Right ventricle myocardium superior (tissue), 1 donor: ENCODE data around the gene ECI1. TPM values are rescaled to one million over a fixed set of nuclear protein-coding genes. Genes with fewer than 3 reads are reported as not detected.
A peak's percentile ranks its signal among the peaks of the same experiment; 100 is the strongest.

Experiments used
- ATAC-seq: fragments of 200-7000 bp; cut with Tn5 transposase; one replicate; pipeline ENCODE4 v1.9.1; 2020; ENCODE audit warnings: mild to moderate bottlenecking; ENCODE audit not compliant: poor library complexity
- DNase-seq: peaks from one replicate; pipeline ENCODE4 v3.0.0-alpha.2; 2020
- intact Hi-C: fragments of 100-400 bp; cut with DNase I; formaldehyde crosslinking; loops from one replicate; pipeline ENCODE4 v1.11.2; 2022
- total RNA-seq: library from RNA; stranded (reverse); fragmentation: NEBNext Ultra II Directional; extraction: Animal tissue kit (Norgen Biotek cat#: 25700); gene quantifications from one replicate; pipeline ENCODE4 v1.2.1, GENCODE V29; 2021
- donor health status: DM: no; HTN: yes; CAD: no; lungs with severe emphysema.

Gene ECI1
- total RNA-seq, 1 donor from 2014 or later, result 215 TPM

DNA sequence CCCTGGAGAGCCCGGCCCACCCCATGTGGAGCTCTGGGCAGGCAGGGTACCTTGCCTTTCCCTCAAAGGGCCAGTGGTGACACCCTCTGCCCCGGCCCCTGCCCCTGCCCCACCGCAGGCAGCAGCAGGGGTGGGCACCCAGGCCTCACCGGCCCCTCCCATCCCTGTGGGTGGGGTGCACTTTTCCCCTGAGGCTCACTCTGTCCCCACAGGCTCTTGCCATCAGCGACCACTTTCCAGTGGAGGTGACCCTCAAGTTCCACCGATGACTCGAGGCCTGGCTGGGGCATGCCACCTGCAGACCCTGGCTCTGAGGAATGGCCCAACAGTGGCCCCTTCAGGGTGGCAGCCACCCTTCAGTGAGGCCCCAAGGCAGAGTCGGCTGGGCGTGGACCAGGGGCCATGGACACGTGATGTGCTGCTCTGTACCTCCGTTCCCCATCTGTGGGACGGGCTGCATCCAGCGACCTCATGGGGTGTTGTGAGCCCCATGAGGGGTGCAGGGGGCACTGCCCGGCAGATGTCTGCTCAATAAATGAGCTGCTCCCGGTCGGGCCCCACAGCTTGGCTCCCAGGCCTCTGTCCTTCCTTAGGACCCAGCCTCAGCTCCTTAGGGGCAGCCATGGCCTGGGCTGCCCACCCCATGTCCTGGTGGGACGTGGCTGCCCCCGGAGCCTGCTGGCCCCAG lies 13.1 kb downstream of the ECI1 start:
- intact Hi-C loops, result no loop called here
- DNase-seq, result no peak
- ATAC-seq, result peak; percentile 24

DNA sequence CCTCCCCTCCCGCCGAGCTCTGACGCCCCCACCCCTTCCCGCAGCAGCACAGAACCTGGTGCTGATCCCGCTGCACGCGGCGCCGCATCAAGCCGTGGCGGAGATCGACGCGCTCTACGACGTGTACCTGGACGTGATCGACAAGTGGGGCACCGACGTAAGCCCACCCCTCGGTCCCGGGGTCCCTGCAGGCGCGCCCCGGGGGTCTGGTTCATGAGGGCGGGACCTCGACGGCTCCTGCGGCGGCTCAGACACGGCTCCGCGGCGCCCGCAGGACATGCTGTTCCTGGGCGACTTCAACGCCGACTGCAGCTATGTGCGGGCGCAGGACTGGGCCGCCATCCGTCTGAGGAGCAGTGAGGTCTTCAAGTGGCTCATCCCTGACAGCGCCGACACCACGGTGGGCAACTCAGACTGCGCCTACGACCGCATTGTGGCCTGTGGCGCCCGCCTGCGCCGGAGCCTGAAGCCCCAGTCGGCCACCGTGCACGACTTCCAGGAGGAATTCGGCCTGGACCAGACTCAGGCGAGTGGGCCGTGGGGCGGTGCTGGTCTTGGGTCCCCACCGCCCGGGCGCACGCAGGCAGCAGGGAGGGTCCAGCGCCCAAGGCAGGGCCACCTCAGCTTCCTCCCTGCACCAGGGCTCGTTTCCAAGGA lies 13.8 kb downstream of the ECI1 start:
- DNase-seq (no peak), ATAC-seq (peak; percentile 26)
- intact Hi-C loops, result no loop called here

DNA sequence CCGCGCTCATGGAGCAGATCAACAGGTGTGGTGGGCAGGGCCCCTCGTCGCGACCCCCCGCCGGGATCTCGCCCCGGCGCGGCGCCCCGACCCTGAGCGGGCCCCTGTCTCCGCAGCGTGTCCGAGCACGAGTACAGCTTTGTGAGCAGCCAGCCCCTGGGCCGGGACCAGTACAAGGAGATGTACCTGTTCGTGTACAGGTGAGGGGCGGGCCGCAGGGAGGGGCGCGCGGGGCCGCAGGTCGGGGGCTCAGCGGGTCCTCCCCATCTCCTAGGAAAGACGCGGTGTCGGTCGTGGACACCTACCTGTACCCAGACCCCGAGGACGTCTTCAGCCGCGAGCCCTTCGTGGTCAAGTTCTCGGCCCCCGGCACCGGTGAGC lies 14.3 kb downstream of the ECI1 start:
- intact Hi-C loops, result no loop called here
- no peak for DNase-seq
- ATAC-seq, result no peak

DNA sequence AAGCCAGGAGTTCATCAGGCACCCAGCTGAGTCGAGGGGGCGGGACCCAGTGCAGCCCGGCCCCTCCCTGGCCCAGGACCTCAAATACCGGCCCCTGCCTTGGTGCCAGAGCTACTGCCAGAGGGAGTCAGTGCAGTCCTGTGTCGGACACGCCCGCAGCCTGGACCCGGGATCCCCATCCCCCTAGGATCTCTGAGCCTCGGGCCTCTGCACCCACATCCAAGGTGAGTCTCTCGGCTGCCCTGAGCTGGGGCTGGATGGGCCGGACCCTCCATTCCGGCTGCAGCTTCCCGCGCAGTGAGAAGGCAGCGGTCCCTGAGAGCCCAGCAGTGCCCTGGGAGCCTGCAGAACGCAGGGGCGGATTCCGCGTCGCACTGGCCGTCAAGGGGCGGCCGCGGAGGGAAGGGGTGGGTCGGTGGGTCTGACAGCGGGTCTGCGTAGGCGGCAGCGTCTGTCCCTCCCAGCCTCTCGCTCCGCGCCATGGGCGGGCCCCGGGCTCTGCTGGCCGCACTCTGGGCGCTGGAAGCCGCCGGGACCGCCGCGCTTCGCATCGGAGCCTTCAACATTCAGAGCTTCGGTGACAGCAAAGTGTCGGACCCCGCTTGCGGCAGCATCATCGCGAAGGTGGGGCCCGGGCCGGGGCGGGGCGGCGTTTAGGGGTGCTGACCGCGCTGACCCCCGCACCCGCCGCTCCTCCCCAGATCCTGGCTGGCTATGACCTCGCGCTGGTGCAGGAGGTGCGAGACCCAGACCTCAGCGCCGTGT lies 14.9 kb downstream of the ECI1 start, which contains the start of gene DNASE1L2:
TSS of gene DNASE1L2 (plus strand) at position 108 of the 765 bp plus-strand sequence. CDS start at position 481, 373 bp downstream.
- intact Hi-C loops, result no loop called here
- peak; percentile 24 for ATAC-seq
- no peak for DNase-seq

- ATAC-seq (no peak), DNase-seq (no peak)
- intact Hi-C loops, result no loop called here
These were observed 15.6 kb downstream of the ECI1 start for GRCh38 chr16:2235695-2236336.

DNA sequence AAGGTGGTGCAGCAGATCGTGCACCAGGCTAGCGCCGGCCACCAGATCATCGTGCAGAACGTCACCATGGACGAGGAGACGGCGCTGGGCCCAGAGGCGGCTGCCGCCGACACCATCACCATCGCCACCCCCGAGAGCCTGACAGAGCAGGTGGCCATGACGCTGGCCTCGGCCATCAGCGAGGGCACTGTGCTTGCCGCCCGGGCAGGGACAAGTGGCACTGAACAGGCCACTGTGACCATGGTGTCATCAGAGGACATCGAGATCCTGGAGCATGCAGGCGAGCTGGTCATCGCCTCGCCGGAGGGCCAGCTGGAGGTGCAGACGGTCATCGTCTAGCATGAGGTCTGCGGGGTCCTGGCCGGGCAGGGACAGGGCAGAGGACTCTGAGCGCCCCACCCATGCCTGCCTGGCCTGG lies 16.1 kb downstream of the ECI1 start:
- intact Hi-C loops, result no loop called here
- ATAC-seq (no peak), DNase-seq (no peak)

DNA sequence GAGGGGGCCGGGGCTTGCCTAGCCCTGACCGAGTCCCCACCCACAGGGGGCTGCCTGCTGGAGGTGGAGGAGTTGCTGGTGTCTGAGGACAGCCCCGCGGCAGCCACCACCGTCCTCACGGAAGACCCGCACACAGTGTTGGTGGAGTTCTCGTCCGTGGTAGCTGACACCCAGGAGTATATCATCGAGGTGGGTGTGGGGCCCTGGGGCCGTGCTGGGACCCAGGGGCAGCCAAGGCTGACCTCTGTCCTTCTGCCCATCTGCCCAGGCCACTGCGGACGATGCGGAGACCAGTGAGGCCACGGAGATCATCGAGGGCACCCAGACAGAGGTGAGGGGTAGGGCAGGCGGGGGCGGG lies 16.6 kb downstream of the ECI1 start:
- intact Hi-C loops, result no loop called here
- ATAC-seq, result no peak
- DNase-seq, result no peak

- DNase-seq (no peak), ATAC-seq (no peak)
- intact Hi-C loops, result no loop called here
These were observed 17.2 kb downstream of the ECI1 start for GRCh38 chr16:2233872-2234812.

- no peak for DNase-seq
- ATAC-seq, result no peak
- intact Hi-C loops, result no loop called here
These were observed 18.2 kb downstream of the ECI1 start for GRCh38 chr16:2233046-2233775.

DNA sequence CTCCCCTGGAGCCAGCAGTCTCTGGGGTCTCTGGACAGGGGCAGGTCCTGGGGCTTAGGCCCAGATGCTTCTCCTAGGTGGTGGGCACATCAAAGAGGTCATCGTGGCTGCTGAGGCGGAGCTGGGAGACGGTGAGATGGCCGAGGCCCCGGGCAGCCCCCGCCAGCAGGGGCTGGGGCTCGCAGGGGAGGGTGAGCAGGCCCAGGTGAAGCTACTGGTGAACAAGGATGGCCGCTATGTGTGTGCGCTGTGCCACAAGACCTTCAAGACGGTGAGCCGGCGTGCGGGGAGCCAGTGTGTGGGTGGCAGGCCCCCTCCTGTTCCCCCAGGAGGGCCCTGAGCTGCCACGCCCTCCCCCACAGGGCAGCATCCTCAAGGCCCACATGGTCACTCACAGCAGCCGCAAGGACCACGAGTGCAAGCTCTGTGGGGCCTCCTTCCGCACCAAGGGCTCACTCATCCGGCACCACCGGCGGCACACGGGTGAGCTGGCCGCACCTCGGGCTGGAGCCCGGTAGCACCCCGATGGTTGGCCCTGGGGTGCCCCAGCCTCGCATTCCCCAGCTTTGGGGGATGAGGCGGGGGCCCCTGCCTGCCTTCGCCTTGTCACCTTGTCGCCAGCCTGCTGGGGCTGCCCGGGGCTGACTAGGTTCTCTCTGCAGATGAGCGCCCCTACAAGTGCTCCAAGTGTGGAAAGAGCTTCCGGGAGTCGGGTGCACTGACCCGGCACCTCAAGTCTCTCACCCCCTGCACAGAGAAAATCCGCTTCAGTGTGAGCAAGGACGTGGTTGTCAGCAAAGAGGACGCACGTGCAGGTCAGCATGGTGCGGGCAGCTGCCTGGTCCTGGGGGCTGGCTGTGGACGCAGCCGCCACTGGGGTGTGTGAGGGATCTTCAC lies 19.0 kb downstream of the ECI1 start:
- no peak for DNase-seq
- intact Hi-C loops, result no loop called here
- ATAC-seq, result no peak

DNA sequence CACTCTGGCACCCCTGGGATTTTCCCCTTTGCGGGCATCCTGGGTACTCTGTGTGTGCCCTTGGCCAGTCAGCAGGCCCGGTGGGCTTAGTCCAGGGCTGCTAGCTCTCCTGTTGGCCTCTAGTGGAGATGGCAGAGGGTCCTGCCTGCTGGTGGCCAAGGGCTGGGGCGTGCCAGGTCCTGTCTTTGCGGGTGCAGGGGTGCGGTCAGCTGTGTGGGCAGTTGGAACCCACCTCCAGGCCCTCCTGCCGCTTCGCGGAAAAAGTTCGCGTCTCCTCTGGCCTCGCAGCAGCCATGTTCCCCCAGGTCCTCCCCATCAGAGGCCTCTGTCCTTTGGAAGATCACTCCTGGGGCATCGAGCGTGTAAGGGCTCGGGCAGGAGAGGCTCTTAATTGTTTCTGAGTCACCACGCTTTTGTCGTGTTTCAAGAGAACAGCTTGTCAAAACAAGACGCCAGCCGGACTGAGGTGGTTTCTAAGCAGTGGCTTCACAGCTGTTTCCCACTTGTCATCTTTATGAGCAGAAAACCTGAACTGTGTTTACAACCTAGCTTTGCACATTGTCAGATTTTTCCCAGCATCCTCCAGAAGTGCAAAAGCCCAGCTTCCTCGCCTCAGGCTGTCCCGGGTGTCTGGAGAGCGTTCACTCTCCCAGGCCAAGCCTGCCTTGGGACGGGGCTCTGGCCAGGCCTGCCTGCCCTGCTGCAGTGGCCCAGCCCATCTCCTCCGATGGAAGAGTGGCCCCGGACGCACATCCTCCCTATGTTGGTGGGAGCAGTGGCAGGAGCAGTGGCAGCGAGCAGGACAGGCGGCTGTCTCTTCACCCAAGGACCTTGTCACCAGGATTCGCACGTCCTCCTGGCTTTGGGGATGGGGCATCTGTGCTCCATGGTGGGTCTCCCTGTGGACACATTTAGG lies 20.1 kb downstream of the ECI1 start:
- intact Hi-C loops, result no loop called here
- no peak for DNase-seq

GRCh38 chr16:2230376-2230775 lies 21.0 kb downstream of the ECI1 start:
- intact Hi-C loops, result no loop called here
- DNase-seq (no peak), ATAC-seq (no peak)

More for the DNA sequence above, 20.1 kb downstream of the ECI1 start:
- ATAC-seq, result no peak

GRCh38 chr16:2229632-2230250 lies 21.6 kb downstream of the ECI1 start:
- intact Hi-C loops, result no loop called here
- no peak for DNase-seq
- ATAC-seq, result no peak

GRCh38 chr16:2229091-2229490 lies 22.3 kb downstream of the ECI1 start:
- no peak for ATAC-seq
- DNase-seq, result no peak
- intact Hi-C loops, result no loop called here

DNA sequence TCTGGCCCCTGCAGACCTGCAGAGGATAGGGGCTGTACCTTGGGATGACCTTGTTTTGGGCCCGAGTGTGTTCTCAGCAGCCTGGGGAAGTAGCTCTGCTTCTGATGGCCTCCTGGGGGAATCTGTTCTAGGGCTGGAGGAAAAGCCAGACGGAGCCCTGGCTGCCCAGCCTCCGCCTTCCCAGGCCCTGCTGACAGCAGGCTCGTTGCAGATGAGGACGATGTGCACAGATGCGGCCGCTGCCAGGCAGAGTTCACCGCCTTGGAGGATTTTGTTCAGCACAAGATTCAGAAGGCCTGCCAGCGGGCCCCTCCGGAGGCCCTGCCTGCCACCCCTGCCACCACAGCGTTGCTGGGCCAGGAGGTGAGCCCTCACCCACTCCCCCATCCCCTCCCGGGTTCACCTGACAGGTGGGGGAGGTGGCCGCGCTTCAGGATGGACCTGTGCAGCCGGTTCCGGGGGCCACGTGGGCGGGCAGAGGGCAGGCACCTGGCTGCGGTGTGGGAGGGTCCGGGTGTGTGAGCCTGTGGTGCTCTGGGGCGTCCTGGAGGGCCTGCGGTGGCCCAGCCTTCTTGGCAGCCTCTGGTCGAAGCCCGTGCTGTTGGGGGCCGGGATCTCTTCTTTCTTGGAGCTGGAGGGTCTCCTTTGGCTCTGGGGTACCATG lies 23.1 kb downstream of the ECI1 start:
- no peak for ATAC-seq
- intact Hi-C loops, result no loop called here
- no peak for DNase-seq
